ENCODE results near the gene SLC8A1.

The SLC8A1 gene

DNA sequence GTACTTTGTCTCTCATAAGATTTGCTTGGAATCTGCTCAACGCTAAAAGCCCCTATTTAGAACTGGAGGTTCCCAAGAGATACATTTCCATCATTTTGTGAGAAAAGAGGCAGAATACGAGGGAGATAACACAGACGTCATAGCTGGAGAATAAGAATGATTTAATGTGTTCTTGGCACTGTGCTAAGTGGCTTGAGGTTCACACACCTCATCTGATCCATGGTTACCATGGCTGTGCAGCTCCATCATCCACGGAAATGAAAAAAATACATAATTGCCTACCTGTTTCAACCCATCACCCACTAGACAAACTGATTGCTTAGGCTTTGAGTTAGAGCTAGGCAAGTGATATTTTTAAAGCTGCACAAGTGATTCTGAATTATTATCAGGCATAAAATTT is 227.6 kb downstream of the SLC8A1 start:
- no peak for DNase-seq

GRCh38 chr2:40220177-40220925 is 231.5 kb downstream of the SLC8A1 start:
- no peak for DNase-seq

DNA sequence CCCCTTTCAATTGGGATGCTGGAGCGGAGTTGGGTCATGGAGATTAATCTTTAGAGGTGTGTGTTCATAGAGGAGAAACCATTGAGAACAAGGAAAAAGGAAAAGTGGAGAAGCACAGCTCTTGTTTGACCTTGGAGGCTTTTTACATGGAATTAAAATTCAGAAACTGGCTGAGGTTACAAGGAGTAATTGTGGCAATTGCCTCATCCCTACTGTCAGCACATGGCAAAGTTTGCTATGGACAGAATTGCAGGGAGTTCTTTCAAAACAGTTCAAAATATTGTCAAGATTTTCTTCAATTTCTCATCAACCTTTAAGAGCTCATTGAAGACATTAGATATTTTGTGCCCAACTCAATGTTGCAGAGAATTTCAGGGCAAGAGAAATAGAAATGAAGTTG is 232.7 kb downstream of the SLC8A1 start:
- no peak for DNase-seq

GRCh38 chr2:40218679-40219078 is 233.2 kb downstream of the SLC8A1 start:
- no peak for DNase-seq

DNA sequence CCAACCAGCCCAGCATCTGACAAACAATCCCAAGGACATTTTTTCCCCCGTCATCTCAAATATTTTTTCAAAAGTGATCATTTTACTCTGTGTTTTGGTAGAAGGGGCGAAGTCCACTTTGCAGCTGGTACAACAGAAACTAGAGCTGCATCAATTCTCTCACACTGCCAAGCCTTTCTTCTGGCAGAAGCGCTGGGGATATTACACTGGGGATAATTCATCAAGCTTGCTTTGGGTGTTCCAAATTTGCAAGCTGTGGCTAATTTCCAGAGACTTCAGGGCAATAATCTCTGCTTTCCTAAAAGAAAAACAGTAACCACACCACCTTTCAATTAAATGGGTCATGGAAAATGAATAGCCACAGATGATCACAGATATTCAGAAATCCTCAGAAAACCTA is 238.3 kb downstream of the SLC8A1 start:
- DNase-seq: no peak

- no peak for DNase-seq
Observed at GRCh38 chr2:40213071-40213470, 238.8 kb downstream of the SLC8A1 start.

DNA sequence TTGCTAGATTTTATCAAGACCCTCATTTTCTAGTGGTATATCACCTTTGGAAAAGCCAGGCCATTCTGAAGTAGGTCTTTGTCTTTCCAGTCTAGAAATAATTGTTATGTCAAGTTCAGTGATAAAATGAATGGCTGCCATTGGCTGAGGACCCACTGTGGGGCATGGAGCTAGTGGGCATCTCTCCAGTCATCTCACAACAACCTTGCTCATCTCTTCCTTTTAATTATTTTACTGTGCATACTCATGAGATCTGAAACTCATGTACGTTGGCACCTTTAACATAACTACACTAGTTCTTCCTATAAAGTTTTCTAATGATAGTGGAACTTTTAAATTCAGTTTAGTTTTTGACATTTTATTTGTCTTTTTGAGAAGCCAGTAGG is 240.9 kb downstream of the SLC8A1 start:
- no peak for DNase-seq

GRCh38 chr2:40210344-40210967 is 241.4 kb downstream of the SLC8A1 start:
- no peak for DNase-seq

DNA sequence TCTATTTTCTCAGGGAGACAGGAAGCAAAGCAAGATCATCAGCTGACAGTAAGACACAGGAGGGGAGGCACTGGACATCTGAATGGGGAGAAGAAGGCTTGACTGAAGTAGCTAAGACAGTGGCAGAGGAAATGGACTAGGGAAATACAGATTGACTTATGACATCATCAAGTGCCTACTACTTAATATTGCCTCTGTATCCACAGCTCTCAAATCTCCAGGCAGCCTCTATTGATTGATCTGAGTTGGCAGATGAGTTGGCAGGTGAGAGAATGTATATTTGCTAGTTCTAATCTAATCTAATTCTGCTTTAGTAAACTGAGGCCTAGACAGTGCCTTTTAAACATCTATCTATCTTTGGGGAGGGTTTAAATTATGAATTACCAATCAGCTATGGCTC is 242.1 kb downstream of the SLC8A1 start:
- no peak for DNase-seq

- DNase-seq: no peak
Observed at GRCh38 chr2:40208463-40208862, 243.4 kb downstream of the SLC8A1 start.

DNA sequence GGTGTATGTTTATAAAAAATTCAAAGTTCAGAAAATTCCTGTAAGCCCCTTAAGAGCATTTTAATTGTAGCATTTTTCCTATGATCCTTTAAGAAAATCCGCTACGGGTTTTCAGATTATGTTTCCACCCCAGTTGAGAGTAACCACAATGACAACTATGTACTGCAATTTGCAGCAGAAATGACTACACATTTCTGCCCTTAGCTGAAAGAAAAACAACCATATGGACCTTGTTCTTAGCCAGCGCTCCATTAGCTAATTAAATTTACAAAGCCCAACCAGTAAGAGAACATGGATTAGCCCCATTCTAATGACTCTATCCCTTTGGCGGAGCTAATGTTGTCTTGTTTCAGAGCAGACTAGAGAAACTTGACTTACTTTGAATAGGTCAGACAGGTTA is 247.6 kb downstream of the SLC8A1 start:
- no peak for DNase-seq

- DNase-seq: no peak
Observed at GRCh38 chr2:40202798-40203400, 249.0 kb downstream of the SLC8A1 start.

GRCh38 chr2:40201425-40201824 is 250.5 kb downstream of the SLC8A1 start:
- DNase-seq: no peak

DNA sequence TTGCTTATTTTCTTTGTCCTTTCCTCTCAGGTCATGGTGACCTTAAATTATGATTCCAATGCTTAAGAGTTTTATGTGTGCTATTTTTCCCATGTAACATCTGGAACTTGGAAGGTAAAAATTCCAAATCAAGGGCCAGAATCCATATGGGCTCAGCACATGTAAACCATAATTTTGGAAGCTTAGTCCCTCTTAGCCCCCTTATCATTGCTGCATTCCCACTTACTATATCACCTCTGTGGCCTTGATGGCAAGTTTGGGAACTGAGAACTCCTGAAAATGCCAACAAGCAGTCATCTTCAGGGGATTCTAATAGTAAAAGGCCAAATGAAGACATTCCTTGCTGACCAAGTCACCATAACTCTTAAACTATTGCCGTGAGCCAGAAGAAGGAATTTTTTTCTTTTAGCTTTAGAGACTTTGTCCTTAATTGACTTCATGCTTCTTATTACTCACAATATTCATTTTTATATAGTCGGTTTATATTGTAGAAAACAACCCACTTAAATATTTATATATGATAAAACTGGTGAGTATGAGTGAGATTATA is 251.4 kb downstream of the SLC8A1 start:
- DNase-seq: no peak

DNA sequence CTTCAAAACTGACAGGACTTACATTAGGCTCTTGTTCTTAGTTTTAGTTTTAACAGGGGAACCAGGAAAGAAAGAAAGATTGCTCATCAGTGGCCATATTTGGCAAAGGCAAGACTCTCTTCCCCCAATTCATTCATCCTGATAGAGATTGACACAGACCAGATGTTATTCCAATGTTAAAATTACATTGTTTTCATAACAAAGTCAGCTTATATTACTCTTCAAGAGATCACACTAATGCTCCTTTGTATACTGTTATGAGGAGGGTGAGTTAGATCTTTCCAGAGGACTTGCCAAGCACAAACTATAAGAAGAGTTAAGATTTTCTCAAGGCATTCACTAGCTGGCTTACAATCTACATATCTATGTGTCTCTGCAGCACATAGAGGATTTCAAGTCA is 252.1 kb downstream of the SLC8A1 start:
- DNase-seq: no peak

GRCh38 chr2:40197121-40197520 is 254.8 kb downstream of the SLC8A1 start:
- DNase-seq: no peak

GRCh38 chr2:40193670-40194026 is 258.2 kb downstream of the SLC8A1 start:
- no peak for DNase-seq

GRCh38 chr2:40192864-40193669 is 258.8 kb downstream of the SLC8A1 start:
- DNase-seq: no peak

DNA sequence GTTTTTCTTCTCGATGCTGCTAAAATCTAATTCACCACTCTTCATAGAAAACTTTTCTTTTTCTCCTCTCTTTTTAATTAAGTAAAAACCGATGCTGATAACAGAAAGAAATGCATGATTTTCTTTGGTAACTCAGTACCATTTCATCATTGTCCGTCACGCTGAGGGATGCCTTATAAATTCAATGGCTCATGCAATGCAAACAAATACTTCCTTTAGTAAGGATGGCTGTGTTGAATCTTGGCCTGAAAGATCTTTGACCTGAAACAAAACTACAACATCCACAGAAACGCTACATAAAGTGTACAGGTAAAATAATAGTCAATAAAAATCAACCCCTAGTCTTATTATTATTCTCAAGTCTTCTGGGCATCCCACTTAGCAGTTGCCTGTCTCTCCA is 261.4 kb downstream of the SLC8A1 start:
- DNase-seq: no peak

DNA sequence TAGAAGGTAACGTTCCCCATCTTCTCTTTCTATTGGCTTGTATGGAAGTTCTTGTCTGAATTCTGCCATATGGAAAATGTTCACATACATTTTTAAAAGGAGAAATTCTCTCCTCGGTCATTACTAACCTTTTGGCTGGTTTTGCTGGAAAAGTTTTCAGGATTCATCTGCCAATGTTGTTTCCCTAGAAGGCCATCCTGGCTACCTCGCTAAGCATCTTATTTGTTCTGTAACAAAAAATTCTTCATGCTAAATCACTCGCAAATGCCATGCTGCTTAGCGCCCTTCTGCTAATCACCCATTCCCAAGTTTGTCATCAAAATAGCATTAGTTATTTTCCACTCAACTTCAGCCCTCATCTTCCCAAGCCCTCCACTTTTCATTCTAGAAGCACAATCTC is 262.0 kb downstream of the SLC8A1 start:
- DNase-seq: no peak

- DNase-seq: no peak
Observed at GRCh38 chr2:40187054-40187453, 264.8 kb downstream of the SLC8A1 start.

DNA sequence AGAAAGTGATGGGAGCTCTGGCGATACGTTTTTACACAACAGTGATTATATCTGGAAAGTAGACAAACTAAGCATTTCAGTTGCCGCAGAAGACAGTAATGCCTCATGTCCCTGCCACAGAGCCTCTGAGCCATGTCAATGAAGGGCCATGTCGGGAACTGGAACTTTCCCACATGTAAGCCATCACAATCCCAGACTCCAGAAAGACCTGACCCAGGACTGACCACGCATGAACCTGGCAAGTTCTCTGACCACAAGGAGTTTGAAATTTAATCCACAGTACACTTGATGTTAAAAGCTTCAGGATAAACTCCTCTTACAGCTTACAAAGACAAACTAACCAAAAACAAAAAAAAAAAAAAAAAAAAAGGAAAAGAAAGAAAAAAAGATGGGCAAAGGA is 267.3 kb downstream of the SLC8A1 start:
- DNase-seq: no peak

- DNase-seq: no peak
Observed at GRCh38 chr2:40181855-40182254, 270.0 kb downstream of the SLC8A1 start.
